Measurements from ENCODE around the gene UBE2U.

UBE2U gene

GRCh38 chr1:64308866-64309265 lies 105.4 kb downstream of the UBE2U start:
- H2BK15ac ChIP-seq (replicated peaks; ENCODE audit: low read depth): no peak overlapping the region
- no peak overlapping the region for H3K4ac ChIP-seq (ENCODE audit: low read depth, low read length)
- H2BK120ac ChIP-seq (ENCODE audit: low read depth, low read length): no peak overlapping the region
- no peak overlapping the region for H2BK5ac ChIP-seq (ENCODE audit: low read length)
- no peak overlapping the region for H3K23ac ChIP-seq (ENCODE audit: low read length)
- no peak overlapping the region for H4K5ac ChIP-seq (ENCODE audit: low read length)
- H3K4me3 ChIP-seq (ENCODE audit: low read length): no peak overlapping the region
- H3K4me1 ChIP-seq (ENCODE audit: control insufficient read depth, low read depth, low read length): peaks cover 3% of the 10 kb centered on the region
- no peak overlapping the region for H3K9ac ChIP-seq (ENCODE audit: low read length)
- no peak overlapping the region for H4K8ac ChIP-seq (ENCODE audit: low read depth, low read length)
- no peak overlapping the region for H3K56ac ChIP-seq (ENCODE audit: low read length)
- H3K79me2 ChIP-seq (ENCODE audit: control insufficient read depth, insufficient read depth, low read length): no peaks in the 10 kb centered on the region
- no peak overlapping the region for H3K4me2 ChIP-seq (ENCODE audit: low read length)
- DNase-seq: peak; percentile 53
- WGBS (ENCODE audit: extremely low coverage, insufficient coverage, low lambda C conversion rate): no CpG with 5 or more reads among the region's 6 CpGs
- H3K27ac ChIP-seq (ENCODE audit: low read depth, low read length): no peak overlapping the region
- no peak overlapping the region for H2AK5ac ChIP-seq (ENCODE audit: low read length)
- no peaks in the 10 kb centered on the region for H3K27me3 ChIP-seq (ENCODE audit: insufficient read depth, low read length, poor library complexity)
- no peaks in the 10 kb centered on the region for H3K36me3 ChIP-seq (ENCODE audit: control insufficient read depth, insufficient read depth, low read length)
- H3K79me1 ChIP-seq (ENCODE audit: low read length): no peaks in the 10 kb centered on the region
- no peak overlapping the region for H3K18ac ChIP-seq (ENCODE audit: low read length)

GRCh38 chr1:64309431-64309831 lies 106.0 kb downstream of the UBE2U start:
- Histone ChIP-seq H3K27ac (ENCODE audit: low read depth, low read length) (no peak overlapping the region), H3K79me2 (ENCODE audit: control insufficient read depth, insufficient read depth, low read length) (no peaks in the 10 kb centered on the region), H2AK5ac (ENCODE audit: low read length) (no peak overlapping the region), H3K56ac (ENCODE audit: low read length) (no peak overlapping the region), H3K4me1 (ENCODE audit: control insufficient read depth, low read depth, low read length) (peaks cover 3% of the 10 kb centered on the region), H2BK120ac (ENCODE audit: low read depth, low read length) (no peak overlapping the region), H3K18ac (ENCODE audit: low read length) (no peak overlapping the region), H3K79me1 (ENCODE audit: low read length) (no peaks in the 10 kb centered on the region), H4K5ac (ENCODE audit: low read length) (no peak overlapping the region), H3K4ac (ENCODE audit: low read depth, low read length) (no peak overlapping the region), H3K27me3 (ENCODE audit: insufficient read depth, low read length, poor library complexity) (no peaks in the 10 kb centered on the region), H2BK5ac (ENCODE audit: low read length) (no peak overlapping the region), H4K8ac (ENCODE audit: low read depth, low read length) (no peak overlapping the region), H3K9ac (ENCODE audit: low read length) (no peak overlapping the region), H2BK15ac (replicated peaks; ENCODE audit: low read depth) (no peak overlapping the region), H3K36me3 (ENCODE audit: control insufficient read depth, insufficient read depth, low read length) (no peaks in the 10 kb centered on the region), H3K23ac (ENCODE audit: low read length) (no peak overlapping the region), H3K4me3 (ENCODE audit: low read length) (no peak overlapping the region), H3K4me2 (ENCODE audit: low read length) (no peak overlapping the region)
- DNase-seq: no peak
- WGBS (ENCODE audit: extremely low coverage, insufficient coverage, low lambda C conversion rate): no CpG with 5 or more reads among the region's 5 CpGs

- DNase-seq: no peak
- Histone ChIP-seq H3K23ac (ENCODE audit: low read length) (no peak overlapping the region), H3K4me1 (ENCODE audit: control insufficient read depth, low read depth, low read length) (peaks cover 3% of the 10 kb centered on the region), H2BK5ac (ENCODE audit: low read length) (no peak overlapping the region), H3K9ac (ENCODE audit: low read length) (no peak overlapping the region), H2BK120ac (ENCODE audit: low read depth, low read length) (no peak overlapping the region), H3K18ac (ENCODE audit: low read length) (no peak overlapping the region), H3K56ac (ENCODE audit: low read length) (no peak overlapping the region), H3K79me1 (ENCODE audit: low read length) (no peaks in the 10 kb centered on the region), H2AK5ac (ENCODE audit: low read length) (no peak overlapping the region), H4K5ac (ENCODE audit: low read length) (no peak overlapping the region), H3K4me3 (ENCODE audit: low read length) (no peak overlapping the region), H3K27me3 (ENCODE audit: insufficient read depth, low read length, poor library complexity) (no peaks in the 10 kb centered on the region), H3K4ac (ENCODE audit: low read depth, low read length) (no peak overlapping the region), H4K8ac (ENCODE audit: low read depth, low read length) (no peak overlapping the region), H3K4me2 (ENCODE audit: low read length) (no peak overlapping the region), H3K27ac (ENCODE audit: low read depth, low read length) (no peak overlapping the region), H3K79me2 (ENCODE audit: control insufficient read depth, insufficient read depth, low read length) (no peaks in the 10 kb centered on the region), H2BK15ac (replicated peaks; ENCODE audit: low read depth) (no peak overlapping the region), H3K36me3 (ENCODE audit: control insufficient read depth, insufficient read depth, low read length) (no peaks in the 10 kb centered on the region)
- no CpG with 5 or more reads among the region's 1 CpG for WGBS (ENCODE audit: extremely low coverage, insufficient coverage, low lambda C conversion rate)
Observed at GRCh38 chr1:64310760-64311159, 107.3 kb downstream of the UBE2U start.

DNA sequence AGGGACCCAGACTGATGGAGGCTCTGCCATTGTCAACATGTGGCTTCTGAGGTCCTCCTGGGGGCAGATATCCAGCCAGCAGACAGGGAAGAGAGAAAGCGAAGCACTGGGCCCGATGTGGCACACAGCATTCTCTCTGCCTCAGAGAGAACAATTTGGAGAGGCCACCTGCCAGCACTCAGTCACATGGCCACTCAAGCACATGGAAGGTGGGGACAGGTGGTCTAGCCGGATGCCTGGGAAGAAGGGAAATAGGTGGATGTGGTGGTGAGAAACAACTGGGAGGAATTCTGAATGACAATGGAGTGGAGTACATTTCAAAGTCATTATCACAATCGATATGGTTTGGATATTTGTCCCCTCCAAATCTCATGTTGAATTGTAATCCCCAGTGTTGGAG lies 109.0 kb downstream of the UBE2U start:
- WGBS (ENCODE audit: extremely low coverage, insufficient coverage, low lambda C conversion rate): no CpG with 5 or more reads among the region's 4 CpGs
- no peak overlapping the region for H2BK15ac ChIP-seq (replicated peaks; ENCODE audit: low read depth)

GRCh38 chr1:64315402-64315801 lies 112.0 kb downstream of the UBE2U start:
- H4K5ac ChIP-seq (ENCODE audit: low read length): no peak overlapping the region
- H3K27me3 ChIP-seq (ENCODE audit: insufficient read depth, low read length, poor library complexity): no peaks in the 10 kb centered on the region
- H3K18ac ChIP-seq (ENCODE audit: low read length): no peak overlapping the region
- H3K23ac ChIP-seq (ENCODE audit: low read length): no peak overlapping the region
- no peak overlapping the region for H4K8ac ChIP-seq (ENCODE audit: low read depth, low read length)
- H2BK15ac ChIP-seq (replicated peaks; ENCODE audit: low read depth): no peak overlapping the region
- no peak overlapping the region for H3K4me2 ChIP-seq (ENCODE audit: low read length)
- WGBS (ENCODE audit: extremely low coverage, insufficient coverage, low lambda C conversion rate): no CpG with 5 or more reads among the region's 5 CpGs
- no peaks in the 10 kb centered on the region for H3K79me2 ChIP-seq (ENCODE audit: control insufficient read depth, insufficient read depth, low read length)
- H3K4me3 ChIP-seq (ENCODE audit: low read length): no peak overlapping the region
- no peak overlapping the region for H3K56ac ChIP-seq (ENCODE audit: low read length)
- no peak overlapping the region for H2BK120ac ChIP-seq (ENCODE audit: low read depth, low read length)
- no peaks in the 10 kb centered on the region for H3K36me3 ChIP-seq (ENCODE audit: control insufficient read depth, insufficient read depth, low read length)
- no peak overlapping the region for H3K27ac ChIP-seq (ENCODE audit: low read depth, low read length)
- H2AK5ac ChIP-seq (ENCODE audit: low read length): no peak overlapping the region
- H2BK5ac ChIP-seq (ENCODE audit: low read length): no peak overlapping the region
- H3K4me1 ChIP-seq (ENCODE audit: control insufficient read depth, low read depth, low read length): no peaks in the 10 kb centered on the region
- H3K4ac ChIP-seq (ENCODE audit: low read depth, low read length): no peak overlapping the region
- H3K79me1 ChIP-seq (ENCODE audit: low read length): no peaks in the 10 kb centered on the region
- H3K9ac ChIP-seq (ENCODE audit: low read length): no peak overlapping the region
- no peak for DNase-seq

More for the DNA sequence above, 109.0 kb downstream of the UBE2U start:
- Histone ChIP-seq H4K5ac (ENCODE audit: low read length) (no peak overlapping the region), H3K79me1 (ENCODE audit: low read length) (no peaks in the 10 kb centered on the region), H3K18ac (ENCODE audit: low read length) (no peak overlapping the region), H4K8ac (ENCODE audit: low read depth, low read length) (no peak overlapping the region), H3K4ac (ENCODE audit: low read depth, low read length) (no peak overlapping the region), H2BK120ac (ENCODE audit: low read depth, low read length) (no peak overlapping the region), H3K56ac (ENCODE audit: low read length) (no peak overlapping the region), H3K4me3 (ENCODE audit: low read length) (no peak overlapping the region), H3K9ac (ENCODE audit: low read length) (no peak overlapping the region), H2BK5ac (ENCODE audit: low read length) (no peak overlapping the region), H3K27me3 (ENCODE audit: insufficient read depth, low read length, poor library complexity) (no peaks in the 10 kb centered on the region), H3K27ac (ENCODE audit: low read depth, low read length) (no peak overlapping the region), H3K23ac (ENCODE audit: low read length) (no peak overlapping the region), H3K4me2 (ENCODE audit: low read length) (no peak overlapping the region), H2AK5ac (ENCODE audit: low read length) (no peak overlapping the region), H3K79me2 (ENCODE audit: control insufficient read depth, insufficient read depth, low read length) (no peaks in the 10 kb centered on the region), H3K36me3 (ENCODE audit: control insufficient read depth, insufficient read depth, low read length) (no peaks in the 10 kb centered on the region), H3K4me1 (ENCODE audit: control insufficient read depth, low read depth, low read length) (peaks cover 3% of the 10 kb centered on the region)
- DNase-seq: no peak

All from mesendoderm (in vitro differentiated cells).